Measurements from ENCODE around the gene UBAP1L.

GRCh38 chr15:65086680-65087111 lies 28.3 kb downstream of the UBAP1L start:
- TF ChIP-seq EZH2 (IDR thresholded peaks at IDR 0.05; ENCODE audit: low read length) (no peak), CTCF (optimal IDR thresholded peaks at IDR 0.05 in 1 of 3, IDR thresholded peaks at IDR 0.05 in 1 of 3, conservative IDR thresholded peaks at IDR 0.05 in 1 of 3; ENCODE audit: extremely low read depth in 1 of 3, insufficient read depth in 2 of 3, low read length in 3 of 3) (peak; percentile 18 to 35 (median 23))

All from keratinocyte (primary cell).